Measurements from ENCODE around the gene PLPP3.

- TF ChIP-seq CTCF (IDR thresholded peaks at IDR 0.05) (no peak), POLR2A (IDR thresholded peaks at IDR 0.05) (no peak), POLR2AphosphoS5 (IDR thresholded peaks at IDR 0.05) (no peak)
Measured at GRCh38 chr1:56547473-56547872, 31.9 kb downstream of the PLPP3 start.

Measured in prostate gland (tissue), 2 donors.